Suprapubic skin (tissue), 4 donors: ENCODE results near the gene IFT25. TPM values are rescaled to one million over a fixed set of nuclear protein-coding genes. Genes with fewer than 3 reads are reported as not detected.
"Not testable (repeated sequence)": the region's sequence is repeated elsewhere in the genome, so short reads cannot be mapped to it uniquely, and the experiment has no call there.

Experiments used
- DNase-seq, 2 donors: peaks; one replicate each; pipeline ENCODE4 v3.0.0-alpha.2; 2019; ENCODE audit warnings: low spot score in 2 of 2
- H3K27ac ChIP-seq: fragments of 200-600 bp; sonication (generic); one replicate; pipeline ENCODE4 v1.5.1; 2019
- H3K27me3 ChIP-seq: fragments of 200-600 bp; sonication (generic); one replicate; pipeline ENCODE4 v1.5.1; 2019
- H3K36me3 ChIP-seq: fragments of 200-600 bp; sonication (generic); one replicate; pipeline ENCODE4 v1.5.1; 2019
- H3K4me1 ChIP-seq: fragments of 200-600 bp; sonication (generic); one replicate; pipeline ENCODE4 v1.5.1; 2019
- H3K4me3 ChIP-seq: fragments of 200-600 bp; sonication (generic); one replicate; pipeline ENCODE4 v1.5.1; 2019; ENCODE audit warnings: mild to moderate bottlenecking
- H3K9me3 ChIP-seq: fragments of 200-600 bp; sonication (generic); one replicate; pipeline ENCODE4 v1.5.1; 2019
- CTCF ChIP-seq, 2 donors: fragments of 200-600 bp in 1 of 2; fragments of 450-650 bp in 1 of 2; sonication (generic) in 1 of 2; IDR thresholded peaks; one replicate each; pipeline ENCODE4 v1.5.1; 2016 to 2019; ENCODE audit warnings: antibody characterized with exemption in 2 of 2, mild to moderate bottlenecking in 1 of 2, moderate library complexity in 1 of 2
- EP300 ChIP-seq: sonication (generic); formaldehyde crosslinking; IDR thresholded peaks from one replicate; pipeline ENCODE4 v1.6.1; 2017; ENCODE audit warnings: antibody characterized with exemption
- POLR2A ChIP-seq, 2 donors: fragments of 450-650 bp; IDR thresholded peaks; one replicate each; pipeline ENCODE4 v1.6.1; 2017; ENCODE audit warnings: antibody characterized with exemption in 2 of 2, mild to moderate bottlenecking in 2 of 2, moderate library complexity in 2 of 2
- POLR2AphosphoS5 ChIP-seq, 3 donors: sonication (generic); formaldehyde crosslinking; IDR thresholded peaks; one replicate each; pipeline ENCODE4 v1.6.1; 2017; ENCODE audit warnings: antibody characterized with exemption in 3 of 3
- WGBS: methylation state at CpG from one replicate; pipeline ENCODE4 v1.1.5; 2018; 5-methylcytosine and 5-hydroxymethylcytosine counted together
- total RNA-seq, 4 donors: library from RNA; depleted of rRNA; stranded (reverse); fragments of >200 nt; gene quantifications; one replicate each; pipeline ENCODE4 v1.1.0, GENCODE V29; 2016

IFT25 gene
- total RNA-seq, 4 donors from 2014 or later: 8.8 to 36.5 (median 13.8) TPM

DNA sequence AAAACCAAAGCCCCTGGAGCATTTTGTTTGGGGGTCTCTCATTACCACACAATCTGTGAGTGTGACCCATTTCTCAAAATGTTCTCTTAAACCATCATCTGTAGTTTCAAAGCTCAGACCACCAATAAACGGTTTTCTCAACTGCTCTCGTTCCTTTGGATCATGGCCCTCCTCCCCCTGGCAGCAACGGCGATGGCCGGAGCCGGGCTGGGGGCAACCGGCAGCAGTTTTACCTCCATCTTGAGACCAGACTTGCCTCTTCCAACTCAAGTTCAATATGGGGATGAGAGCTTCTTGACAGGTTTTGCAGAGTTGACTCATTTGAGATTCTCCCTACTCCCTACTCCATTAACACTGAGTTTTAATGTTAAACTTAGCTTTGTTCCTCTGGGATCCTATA, 30.4 kb upstream of the IFT25 start:
- TF ChIP-seq CTCF (IDR thresholded peaks at IDR 0.05) (no peak), POLR2A (IDR thresholded peaks at IDR 0.05) (no peak), EP300 (no peak), POLR2AphosphoS5 (IDR thresholded peaks at IDR 0.05) (no peak)
- WGBS: 89% methylated on average over 7 of the region's 7 CpGs
- Histone ChIP-seq H3K9me3 (no peaks in the 10 kb centered on the region), H3K4me1 (no peaks in the 10 kb centered on the region), H3K36me3 (peaks cover 1% of the 10 kb centered on the region), H3K4me3 (no peak overlapping the region), H3K27me3 (no peaks in the 10 kb centered on the region), H3K27ac (no peak overlapping the region)
- DNase-seq: no peak

DNA sequence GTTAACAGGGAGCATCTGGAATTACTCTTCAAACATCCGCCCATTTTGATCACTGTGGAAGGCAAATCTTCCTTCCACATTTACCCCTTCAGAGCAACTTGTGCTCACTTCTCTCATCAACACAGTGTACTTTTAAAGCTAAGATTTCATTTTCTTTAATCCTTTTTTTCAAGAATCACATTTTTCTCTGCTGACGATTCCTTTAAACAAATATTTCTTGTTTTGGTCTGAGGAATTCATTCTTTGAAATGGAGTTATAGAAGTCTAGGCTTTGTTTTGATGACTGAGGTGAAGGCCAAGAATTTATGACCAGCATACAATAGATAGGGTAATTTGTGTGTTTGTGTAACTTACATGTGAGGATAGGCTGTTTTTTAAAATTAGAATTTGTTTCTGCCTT, 26.2 kb upstream of the IFT25 start:
- no peaks in the 10 kb centered on the region for H3K9me3 ChIP-seq
- 84% methylated on average over 2 of the region's 2 CpGs for WGBS
- no peak for DNase-seq
- no peak for TF ChIP-seq POLR2A (IDR thresholded peaks at IDR 0.05)
- no peak overlapping the region for H3K4me3 ChIP-seq
- H3K4me1 ChIP-seq: no peaks in the 10 kb centered on the region
- no peaks in the 10 kb centered on the region for H3K27me3 ChIP-seq
- peaks cover 41% of the 10 kb centered on the region for H3K36me3 ChIP-seq
- no peak overlapping the region for H3K27ac ChIP-seq

DNA sequence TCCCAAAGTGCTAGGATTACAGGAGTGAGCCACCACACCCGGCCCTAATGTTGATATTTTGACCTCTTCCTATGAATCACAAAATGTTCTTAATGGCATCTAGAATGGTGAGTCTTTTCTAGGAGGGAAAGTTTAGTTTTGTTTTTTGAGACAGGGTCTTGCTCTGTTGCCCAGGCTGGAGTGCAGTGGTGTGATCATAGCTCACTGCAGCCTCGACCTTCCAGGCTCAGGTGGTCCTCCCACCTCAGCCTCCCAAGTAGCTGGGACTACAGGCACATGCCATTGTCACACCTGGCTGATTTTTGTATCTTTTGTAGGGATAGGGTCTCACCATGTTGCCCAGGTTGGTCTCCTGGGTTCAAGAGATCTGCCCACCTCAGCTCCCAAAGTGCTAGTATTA, 23.8 kb upstream of the IFT25 start:
- not testable (repeated sequence) for H3K4me1 ChIP-seq, H3K27ac ChIP-seq, H3K27me3 ChIP-seq, H3K9me3 ChIP-seq, H3K4me3 ChIP-seq, DNase-seq
- WGBS: 100% methylated on average over 2 of the region's 2 CpGs
- H3K36me3 ChIP-seq: peaks cover 58% of the 10 kb centered on the region

DNA sequence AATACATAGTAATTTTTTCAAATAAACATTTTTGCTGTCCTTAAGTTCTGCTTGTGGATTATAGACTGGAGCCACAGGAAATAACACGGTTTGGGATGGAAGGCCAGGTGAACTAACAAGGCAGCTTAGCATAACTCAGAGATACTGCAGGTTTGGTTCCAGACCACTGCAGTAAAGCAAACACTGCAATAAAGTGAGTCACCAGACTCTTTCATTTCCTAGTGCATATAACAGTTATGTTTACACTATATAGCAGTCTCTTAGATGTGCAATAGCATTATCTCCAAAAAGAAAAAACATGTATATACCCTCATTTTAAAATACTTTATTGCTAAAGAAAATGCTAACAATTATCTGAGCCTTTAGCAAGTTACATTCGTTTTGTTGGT, 22.6 kb upstream of the IFT25 start:
- H3K36me3 ChIP-seq: peaks cover 70% of the 10 kb centered on the region
- no peaks in the 10 kb centered on the region for H3K4me1 ChIP-seq
- H3K4me3 ChIP-seq: no peak overlapping the region
- H3K27me3 ChIP-seq: no peaks in the 10 kb centered on the region
- WGBS: 87% methylated on average over 2 of the region's 2 CpGs
- DNase-seq: no peak
- TF ChIP-seq POLR2AphosphoS5 (IDR thresholded peaks at IDR 0.05) (no peak), POLR2A (IDR thresholded peaks at IDR 0.05) (no peak), EP300 (no peak), CTCF (IDR thresholded peaks at IDR 0.05) (no peak)
- H3K9me3 ChIP-seq: no peaks in the 10 kb centered on the region
- H3K27ac ChIP-seq: no peak overlapping the region

DNA sequence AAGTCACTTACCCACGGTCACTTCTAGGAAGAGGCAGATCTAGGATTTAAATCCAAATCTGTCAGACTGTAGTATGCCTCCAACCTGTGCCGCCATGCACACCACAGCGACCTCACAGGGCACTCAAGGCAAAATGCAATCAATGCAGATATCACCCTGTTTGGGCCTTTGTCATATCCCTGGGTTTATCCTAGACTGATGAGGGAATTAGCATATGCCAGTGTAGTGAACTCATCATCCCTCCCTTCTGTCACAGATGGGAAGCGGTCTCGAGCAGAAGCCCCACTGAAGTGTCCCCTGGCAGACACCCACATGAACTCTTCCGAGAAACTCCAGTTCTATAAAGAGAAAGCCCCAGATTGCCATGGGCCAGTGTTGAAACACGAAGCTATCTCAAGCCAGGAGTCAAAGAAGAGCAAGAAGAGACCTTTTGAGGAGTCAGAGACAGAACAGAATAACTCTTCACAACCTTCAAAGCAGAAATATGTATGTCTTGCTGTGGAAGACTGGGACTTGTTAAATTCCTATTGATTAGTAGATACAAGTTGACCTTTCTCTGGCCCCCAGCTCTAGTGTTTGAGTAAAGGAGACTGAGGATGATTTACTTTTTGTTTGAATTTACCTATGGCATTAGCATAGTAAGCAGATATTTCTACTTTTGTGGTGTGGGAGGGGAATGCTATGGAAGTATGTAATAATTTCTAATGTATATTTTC, 22.1 kb upstream of the IFT25 start:
- no peak for TF ChIP-seq POLR2A (IDR thresholded peaks at IDR 0.05)
- TF ChIP-seq EP300: no peak
- TF ChIP-seq POLR2AphosphoS5 (IDR thresholded peaks at IDR 0.05): no peak
- TF ChIP-seq CTCF (IDR thresholded peaks at IDR 0.05): no peak
- WGBS: 92% methylated on average over 7 of the region's 7 CpGs
- Histone ChIP-seq H3K36me3 (peaks cover 75% of the 10 kb centered on the region), H3K9me3 (no peaks in the 10 kb centered on the region), H3K4me3 (no peak overlapping the region), H3K27ac (no peak overlapping the region), H3K4me1 (no peaks in the 10 kb centered on the region), H3K27me3 (no peaks in the 10 kb centered on the region)
- DNase-seq: no peak

DNA sequence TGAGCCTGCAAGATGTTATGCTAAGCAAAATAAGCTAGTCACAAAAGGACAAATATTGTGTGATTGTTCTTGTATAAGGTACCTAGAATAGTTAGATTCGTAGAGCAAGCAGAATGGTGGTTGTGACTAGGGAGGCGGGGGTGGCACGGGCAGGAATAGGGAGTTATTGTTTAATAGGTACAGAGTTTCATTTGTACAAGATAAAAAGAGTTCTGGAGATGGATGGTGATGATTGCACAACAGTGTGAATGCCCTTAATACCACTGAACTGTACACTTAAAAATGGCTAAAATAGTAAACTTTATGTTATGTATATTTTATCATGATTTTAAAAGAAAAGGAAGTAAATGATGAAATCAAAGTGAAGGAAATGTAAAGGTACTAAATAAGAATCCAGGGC, 21.3 kb upstream of the IFT25 start:
- no peak for DNase-seq
- no peak overlapping the region for H3K4me3 ChIP-seq

More for the DNA sequence above, 21.3 kb upstream of the IFT25 start:
- WGBS: 85% methylated on average over 3 of the region's 3 CpGs
- peaks cover 83% of the 10 kb centered on the region for H3K36me3 ChIP-seq
- no peaks in the 10 kb centered on the region for H3K27me3 ChIP-seq
- TF ChIP-seq EP300 (no peak), CTCF (IDR thresholded peaks at IDR 0.05) (no peak), POLR2AphosphoS5 (IDR thresholded peaks at IDR 0.05) (no peak), POLR2A (IDR thresholded peaks at IDR 0.05) (no peak)
- no peak overlapping the region for H3K27ac ChIP-seq
- H3K4me1 ChIP-seq: no peaks in the 10 kb centered on the region
- no peaks in the 10 kb centered on the region for H3K9me3 ChIP-seq
